IPS DF 4.7 (cell line): ENCODE results near the gene TBC1D14.

ENCODE experiments used
- DNase-seq: peaks from one replicate; pipeline ENCODE4 v3.0.0-alpha.2; 2013; ENCODE audit warnings: low spot score; ENCODE audit errors: extremely low read depth

TBC1D14 gene, protein sequence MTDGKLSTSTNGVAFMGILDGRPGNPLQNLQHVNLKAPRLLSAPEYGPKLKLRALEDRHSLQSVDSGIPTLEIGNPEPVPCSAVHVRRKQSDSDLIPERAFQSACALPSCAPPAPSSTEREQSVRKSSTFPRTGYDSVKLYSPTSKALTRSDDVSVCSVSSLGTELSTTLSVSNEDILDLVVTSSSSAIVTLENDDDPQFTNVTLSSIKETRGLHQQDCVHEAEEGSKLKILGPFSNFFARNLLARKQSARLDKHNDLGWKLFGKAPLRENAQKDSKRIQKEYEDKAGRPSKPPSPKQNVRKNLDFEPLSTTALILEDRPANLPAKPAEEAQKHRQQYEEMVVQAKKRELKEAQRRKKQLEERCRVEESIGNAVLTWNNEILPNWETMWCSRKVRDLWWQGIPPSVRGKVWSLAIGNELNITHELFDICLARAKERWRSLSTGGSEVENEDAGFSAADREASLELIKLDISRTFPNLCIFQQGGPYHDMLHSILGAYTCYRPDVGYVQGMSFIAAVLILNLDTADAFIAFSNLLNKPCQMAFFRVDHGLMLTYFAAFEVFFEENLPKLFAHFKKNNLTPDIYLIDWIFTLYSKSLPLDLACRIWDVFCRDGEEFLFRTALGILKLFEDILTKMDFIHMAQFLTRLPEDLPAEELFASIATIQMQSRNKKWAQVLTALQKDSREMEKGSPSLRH

DNA sequence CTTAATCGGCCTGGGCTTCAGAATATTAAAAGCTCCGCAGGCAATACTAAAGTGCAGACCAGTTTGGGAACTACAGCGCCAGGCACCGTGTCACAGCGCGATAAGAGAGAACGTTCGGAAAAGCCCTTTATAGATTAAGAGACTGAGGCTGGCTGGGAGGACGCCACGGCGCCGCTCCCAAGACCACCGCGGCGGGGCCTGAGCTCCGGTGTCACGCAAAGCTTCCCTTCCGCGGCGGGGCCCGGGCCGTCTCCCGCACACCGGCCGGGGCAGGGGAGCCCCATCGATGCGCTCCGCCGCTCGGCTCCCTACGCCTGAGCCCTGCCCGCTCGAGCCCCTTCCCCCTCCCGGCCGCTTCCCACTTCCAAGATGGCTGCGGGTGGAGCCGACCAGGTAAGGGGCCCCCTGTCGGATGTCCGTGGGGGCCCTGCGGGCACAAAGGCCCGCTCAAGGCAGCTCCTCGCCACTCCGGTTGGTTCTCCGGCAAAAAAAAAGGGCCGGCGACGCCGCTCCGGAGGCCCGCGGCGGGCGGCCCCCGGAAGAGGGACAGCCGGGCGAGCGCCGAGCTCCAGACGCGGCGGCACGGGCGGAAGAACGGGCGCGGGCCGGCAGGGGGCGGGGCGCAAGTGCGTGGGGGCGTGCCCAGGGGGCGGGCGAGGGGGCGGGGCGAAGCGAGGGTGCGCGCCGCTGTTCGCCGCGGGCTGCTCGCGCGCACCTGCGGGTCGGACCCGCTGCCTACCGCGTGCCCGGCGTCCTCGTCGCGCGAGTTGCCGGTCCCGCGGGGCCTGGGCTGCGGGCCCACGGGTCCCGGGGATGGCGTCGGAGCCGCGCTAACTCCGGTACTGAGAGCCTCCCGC lies at the start of gene TBC1D14:
Gene TBC1D14, plus strand, starts transcription at position 714 of the 857 bp plus-strand sequence. CDS start 13,564 bp downstream, outside the sequence.
- DNase-seq, result no peak

DNA sequence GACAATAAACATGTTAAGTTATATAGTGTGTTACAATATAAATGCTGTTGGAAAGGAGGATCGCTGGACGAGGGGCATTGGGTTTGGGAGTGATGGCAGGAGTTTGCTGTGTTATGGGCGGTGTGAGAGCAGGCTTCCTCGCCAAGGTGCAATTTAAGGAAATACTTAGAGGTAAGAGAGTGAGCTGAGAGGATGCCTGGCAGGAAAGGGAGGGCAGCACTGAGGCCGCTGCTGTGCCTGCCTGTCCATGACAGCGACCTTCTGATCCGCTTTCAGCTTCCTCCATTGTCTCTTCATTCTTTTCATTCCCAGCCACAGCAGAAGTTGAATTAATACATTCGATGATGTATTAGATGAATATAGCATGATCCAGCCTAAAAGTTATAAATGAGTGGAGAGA lies 41.2 kb upstream of the TBC1D14 start:
- no peak for DNase-seq

DNA sequence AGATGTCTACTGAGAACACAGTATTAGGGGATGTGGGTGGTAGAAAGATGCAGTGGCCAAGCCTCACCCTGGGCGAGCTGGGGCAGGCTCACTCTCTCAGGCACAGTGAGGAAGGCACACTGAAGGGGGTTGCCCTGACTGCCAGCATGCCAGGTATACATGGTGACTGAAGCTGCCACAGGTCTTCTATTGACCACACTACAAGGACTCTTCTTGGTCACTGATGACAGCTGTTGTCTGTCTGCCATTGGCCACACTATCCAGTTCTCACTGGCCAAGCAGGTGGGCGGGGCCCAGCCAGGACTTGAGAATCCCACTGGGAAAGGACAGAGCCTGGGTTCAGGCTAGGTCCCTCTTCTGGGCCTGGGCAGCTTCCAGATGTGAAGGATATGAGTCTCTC lies 39.7 kb upstream of the TBC1D14 start:
- DNase-seq, result no peak

DNA sequence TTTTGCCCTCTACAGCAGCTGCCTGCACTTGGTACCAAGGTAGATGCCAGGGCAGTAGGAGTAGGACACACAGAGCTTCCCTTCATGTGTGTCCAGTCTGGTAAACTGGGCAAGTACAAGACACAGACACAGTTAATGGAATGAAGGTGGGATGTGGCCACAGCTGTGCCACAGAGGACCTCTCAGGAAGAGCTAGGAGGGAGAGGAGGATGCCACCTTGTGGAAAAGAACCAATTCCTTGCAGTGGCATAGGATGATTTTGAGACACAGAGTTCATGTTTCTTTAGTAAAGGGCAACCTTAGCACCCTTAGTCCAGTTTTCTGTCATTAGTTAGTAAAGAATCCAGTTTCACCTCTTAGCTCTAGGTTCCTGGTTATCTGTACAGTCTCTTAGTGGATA lies 36.3 kb upstream of the TBC1D14 start:
- no peak for DNase-seq

DNA sequence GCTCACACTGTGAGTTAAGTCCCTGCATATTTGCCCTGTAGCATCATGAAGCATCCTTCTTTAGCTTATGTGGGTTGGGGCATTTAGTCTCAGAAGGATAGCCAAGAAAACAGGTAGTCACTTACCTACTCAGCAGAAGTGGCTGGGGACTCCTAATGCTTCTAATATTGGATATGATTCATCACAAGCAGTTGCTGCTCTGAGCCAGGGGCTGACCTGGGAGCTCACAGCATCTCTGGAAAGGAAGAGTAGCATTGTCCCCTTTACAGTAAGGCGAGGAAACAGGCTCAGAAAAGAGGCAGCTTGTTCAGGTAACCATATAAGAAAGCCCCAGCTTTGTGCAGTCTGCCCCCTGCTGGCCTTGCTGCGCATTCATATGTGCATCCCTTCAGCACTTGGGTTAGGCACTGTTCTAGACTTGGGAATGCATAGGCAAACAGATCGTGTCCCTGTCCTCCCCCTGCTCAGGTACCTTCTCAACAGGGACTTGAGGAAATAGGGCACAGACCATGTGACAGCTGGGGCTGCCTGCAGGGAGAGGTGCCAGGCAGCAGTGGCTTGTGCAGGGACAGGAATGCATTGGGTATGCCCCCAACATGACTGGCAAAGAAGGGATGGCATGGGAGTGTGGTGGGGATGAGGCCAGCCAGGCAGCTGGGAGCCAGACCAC lies 35.7 kb upstream of the TBC1D14 start:
- DNase-seq, result peak; percentile 38

DNA sequence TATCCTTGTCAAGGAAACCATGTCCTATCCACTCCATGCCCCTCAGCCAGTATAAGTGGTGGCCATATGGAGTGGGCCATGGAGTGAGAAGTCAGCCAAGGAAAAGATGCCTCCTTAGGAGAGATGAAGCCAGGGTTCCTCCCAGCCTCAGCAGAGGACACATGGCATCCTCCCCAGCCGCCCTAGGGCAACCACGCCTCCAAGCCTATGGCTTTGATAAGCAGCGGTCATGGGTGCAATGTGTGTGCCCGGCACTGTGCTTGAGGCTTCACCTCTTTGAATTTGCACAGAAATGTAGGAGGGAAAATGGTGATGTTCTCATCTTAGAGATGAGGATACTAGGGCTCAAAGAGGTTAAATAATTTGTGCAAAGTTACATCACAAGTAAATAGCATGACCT lies 34.6 kb upstream of the TBC1D14 start:
- DNase-seq, result no peak

DNA sequence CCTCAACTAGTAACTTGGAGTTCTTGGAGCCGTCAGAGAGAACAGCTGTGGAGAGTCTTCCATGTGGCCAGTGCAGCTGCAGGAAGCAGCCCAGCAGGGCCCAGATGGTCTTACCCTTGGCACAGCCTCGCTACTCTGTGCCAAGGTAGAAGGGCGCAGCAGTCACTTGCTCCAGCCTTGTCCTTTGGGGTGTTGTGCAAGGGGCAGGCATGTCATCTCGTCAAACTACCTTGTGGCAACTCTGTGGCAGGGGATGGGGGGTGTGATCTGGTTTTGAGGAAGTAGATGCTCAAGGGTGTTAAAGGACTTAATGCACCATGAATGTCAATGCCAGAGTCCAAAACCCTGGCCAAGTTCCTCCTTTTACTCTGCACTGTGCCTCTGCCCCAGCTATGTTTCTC lies 34.2 kb upstream of the TBC1D14 start:
- no peak for DNase-seq

DNA sequence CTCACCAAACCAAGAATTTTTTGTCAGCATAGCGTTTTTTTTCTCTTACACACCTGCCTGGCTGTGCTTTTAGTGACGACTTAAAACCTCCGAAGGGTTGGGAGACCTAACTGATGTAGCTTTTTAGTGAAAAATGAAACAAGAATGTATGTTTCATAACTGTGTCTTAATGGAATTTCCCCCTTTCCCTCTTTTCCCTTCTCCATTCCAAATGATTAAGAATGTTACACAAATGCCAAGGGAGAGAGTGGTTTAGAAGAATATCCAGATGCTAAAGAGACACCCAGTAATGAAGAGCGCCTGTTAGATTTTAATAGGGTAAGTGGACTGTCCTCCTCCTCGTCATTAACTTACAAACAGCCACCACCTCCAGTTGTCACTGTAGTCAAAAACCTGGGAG lies 33.2 kb upstream of the TBC1D14 start:
- no peak for DNase-seq

DNA sequence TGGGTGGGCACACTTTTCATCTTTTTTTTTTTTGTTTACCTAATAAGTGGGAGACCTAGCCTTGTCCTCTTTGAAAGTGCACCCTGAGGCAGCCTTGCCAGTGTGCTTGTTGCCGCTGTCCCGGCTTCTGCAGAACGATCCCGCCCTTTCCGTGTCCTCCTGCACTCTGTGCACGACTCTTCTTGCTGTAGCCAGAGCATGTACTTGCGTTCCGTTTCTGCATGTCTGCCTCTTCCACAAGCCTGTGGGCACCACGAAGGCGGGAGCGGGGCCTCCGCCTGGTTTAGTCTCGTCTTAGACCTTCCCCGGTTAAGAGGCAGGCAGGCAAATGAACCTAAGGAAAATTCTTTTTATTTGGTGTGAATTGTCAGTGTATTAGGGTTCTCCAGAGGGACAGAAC lies 32.6 kb upstream of the TBC1D14 start:
- DNase-seq, result no peak

DNA sequence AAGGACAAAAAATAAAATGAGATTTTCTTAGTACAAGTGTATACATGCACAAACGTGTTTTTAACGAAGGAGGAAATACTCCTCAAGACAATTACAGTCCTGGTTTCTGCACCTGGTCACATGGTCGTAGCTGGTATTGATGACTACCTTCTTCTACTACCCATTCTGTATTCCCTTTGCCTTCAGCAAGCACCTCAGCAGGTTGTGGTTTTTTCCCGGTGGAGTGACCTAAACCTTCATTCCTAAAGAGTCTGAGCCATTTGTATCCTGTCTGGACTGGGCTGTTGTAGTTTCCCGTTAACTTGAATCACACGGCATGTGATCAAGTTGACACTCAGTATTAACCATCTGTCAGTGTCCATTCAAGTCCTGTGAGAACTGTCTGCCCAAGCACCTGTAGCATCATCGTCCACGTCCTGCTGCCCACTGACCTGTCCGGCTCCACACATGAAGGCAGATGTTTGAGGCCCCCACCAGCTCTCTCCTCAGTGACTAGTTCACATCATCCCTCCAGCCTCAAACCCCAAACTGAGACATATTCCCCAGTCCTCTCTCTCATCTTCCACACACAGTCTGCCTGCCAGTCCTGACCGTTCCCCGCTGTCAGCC lies 31.1 kb upstream of the TBC1D14 start:
- no peak for DNase-seq

DNA sequence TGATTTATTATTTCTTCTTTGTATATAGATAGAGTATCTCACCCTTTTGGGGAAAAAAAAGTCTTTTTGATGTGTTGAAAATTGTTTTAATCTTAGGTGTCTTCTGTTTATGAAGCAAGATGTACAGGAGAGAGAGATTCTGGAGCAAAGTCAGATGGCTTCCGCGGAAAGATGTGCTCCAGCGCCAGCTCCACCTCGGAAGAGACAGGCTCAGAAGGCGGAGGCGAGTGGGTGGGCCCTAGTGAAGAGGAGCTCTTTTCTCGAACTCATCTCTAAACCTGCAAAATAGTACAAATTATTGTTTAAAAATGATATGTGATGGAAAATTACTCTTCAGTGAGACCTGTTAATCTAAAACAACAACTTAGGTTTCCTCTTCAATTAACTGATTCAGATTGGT lies 28.9 kb upstream of the TBC1D14 start:
- no peak for DNase-seq

DNA sequence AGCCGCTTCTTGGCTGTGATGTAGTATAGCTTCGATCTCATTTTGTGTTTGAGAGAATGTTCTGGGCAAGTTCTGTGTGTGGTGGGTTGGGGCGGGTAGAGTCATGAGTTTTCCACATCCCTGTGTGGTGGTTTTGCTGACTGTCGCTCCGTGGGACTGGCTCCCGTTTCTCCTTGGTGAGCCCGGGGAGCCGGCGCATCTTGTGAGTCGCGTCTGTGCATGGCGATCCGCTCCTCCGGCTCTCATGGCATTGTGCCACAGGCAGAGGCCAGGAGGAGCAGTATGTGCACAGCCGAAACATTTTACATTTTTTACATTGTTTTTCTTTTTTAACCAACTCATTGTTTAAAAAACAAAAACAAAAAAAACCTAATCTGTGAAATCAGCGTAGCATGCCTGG lies 27.7 kb upstream of the TBC1D14 start:
- no peak for DNase-seq

DNA sequence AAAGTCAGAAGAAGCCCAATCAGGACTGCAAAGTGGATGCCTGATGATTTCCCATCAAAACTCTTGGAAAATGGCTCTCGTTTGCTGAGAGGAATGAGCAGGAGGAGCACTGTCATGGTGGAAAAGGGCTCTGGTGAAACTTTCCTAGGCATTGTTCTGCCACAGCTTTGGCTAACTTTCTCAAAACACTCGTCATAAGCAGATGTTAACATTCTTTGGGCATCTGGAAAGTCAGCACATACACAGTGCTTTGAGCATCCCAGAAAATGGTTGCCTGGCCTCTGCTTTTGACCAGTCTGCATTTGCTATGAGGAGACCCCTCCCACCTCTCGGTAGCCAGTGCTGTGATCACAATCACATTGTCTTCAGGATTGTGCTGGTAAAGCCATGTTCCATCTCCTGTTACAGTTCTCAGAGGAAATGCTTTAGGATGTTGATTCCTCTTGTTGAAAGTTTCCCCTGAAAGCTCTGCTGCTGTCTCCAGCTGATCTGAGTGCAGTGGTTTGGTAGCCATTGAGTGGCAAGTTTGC lies 25.2 kb upstream of the TBC1D14 start:
- no peak for DNase-seq

DNA sequence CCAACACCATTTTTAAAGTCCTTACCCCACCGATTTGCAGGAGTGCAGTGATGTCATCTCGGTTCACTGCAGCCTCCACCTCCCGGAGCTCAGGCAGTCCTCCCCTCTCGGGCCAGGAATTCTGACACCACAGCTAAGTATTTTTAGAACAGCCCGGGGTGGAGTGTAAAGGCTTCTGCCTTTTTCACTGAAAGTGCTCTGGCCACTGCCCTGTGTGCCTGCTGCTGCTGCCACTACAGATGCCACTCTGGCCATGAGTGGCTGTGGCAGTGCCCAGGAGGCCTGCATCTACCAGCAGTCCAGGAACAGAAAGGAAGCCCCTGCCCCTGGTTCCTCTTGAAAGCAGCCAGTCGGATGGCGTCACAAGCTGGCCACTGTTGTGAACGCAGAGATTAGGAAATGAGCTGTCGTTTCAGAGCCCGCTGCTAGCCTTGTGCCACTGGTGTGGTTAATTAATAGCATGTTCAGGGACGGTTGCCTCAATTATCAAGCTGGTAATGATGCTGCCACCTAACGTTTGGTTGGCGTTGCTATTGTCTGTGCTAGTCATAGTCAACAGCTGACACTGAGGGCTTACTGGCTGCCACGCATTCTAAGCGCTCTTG lies 23.6 kb upstream of the TBC1D14 start:
- DNase-seq, result no peak

DNA sequence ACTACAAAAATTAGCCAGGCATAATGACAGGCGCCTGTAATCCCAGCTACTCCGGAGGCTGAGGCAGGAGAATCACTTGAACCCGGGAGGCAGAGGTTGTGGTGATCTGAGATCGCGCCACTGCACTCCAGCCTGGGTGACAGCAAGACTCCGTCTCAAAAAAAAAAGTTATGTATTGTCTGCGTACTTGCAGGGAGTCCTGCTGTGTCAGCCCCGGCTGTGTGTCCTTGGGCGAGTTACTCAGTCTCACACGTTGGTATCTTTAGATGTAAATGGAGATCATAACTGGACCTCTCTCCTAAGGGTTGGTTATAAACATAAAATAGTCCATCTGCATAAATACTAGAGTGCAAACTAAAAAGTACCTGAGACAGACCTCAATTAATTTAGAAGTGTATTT lies 22.7 kb upstream of the TBC1D14 start:
- no peak for DNase-seq

DNA sequence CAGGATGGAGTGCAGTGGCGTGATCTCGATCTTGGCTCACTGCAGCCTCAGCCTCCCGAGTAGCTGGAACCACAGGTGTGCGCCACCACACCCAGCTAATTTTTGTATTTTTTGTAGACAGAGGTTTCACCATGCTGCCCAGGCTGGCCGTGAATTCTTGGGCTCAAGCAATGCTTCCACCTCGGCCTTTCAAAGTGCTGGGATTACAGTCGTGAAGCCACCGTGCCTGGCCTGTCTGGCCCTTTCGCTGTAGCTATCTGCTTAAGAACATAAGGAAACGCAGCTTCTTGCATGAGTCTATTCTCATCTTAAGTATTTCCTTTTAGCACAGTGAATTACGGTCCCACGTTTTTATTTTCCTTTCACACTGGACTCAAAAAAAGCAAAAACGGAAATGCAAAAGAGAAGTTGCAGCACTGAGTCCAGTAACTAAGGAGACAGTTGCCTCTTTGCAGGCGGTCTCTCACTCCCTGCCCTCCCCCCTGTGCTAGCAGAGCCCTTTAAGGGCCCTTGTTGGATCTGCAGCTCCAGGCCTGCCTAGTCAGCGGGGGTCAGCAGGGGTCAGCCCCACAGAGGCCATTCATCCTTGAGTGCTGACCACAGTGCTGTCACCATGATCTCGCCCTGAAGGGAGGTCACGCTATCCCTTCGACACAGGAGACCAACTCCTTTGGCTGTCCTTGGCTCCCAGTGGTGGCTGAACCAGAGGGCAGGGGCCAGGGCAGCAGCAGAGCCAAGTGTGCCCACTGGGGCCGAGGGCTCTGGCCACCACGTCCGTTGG lies 21.8 kb upstream of the TBC1D14 start:
- DNase-seq, result no peak

DNA sequence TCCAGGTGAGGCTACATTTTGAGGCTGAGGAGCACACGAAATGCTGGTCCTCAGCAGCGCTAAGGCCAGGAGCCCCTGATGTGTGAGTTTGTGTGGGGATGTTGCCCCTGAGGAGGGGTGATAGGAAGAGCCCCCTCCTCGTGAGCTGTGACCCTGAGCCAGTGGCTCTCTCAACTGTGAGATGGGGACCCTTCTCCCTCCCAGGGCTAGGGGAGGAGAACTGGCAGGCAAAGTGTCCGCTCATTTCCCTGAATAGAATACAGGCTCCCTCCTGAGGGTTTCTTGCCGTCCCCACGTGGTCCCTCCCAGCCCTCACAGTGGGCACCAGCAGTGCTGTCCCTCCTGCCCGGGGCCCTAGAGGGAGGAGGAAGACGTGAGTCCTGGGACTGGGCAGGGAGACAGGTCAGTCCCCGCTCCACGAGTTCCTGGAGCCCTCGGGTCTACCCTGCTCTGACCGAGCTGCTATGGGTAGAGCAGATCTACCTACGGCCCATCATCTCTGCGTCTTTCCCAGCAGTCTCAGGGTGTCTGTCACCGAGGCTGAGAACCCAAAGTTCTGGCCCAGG lies 21.0 kb upstream of the TBC1D14 start:
- DNase-seq, result no peak

DNA sequence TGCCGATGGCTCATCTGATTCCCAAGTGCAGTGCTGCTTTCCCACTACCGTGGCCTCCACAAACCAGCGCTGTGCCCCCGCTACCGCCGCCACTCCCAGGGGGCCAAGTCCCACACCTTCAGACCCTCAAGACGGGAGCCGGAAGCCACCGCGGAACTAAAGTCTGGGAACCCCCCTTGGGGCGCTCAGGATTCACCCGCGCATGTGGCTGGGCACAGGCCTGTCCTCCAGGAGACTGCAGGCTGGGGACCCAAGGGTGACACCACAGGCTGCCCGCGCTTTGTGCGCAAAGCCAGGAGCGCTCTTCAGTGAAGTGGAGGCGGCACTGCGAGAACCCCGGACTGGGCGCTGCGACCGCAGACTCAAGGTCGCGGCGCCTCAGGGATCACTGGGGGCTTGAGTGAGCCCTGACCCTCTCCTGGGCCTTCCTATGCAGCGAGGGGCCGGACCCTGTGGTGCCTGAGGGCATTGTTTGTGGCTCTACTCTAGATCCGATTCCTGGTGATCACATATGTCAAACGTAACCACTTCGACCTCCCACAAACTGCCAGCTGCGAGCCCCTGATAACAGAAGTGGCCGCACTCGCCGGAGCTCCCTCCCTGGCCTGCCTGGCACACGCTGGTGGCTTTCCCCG lies 20.4 kb upstream of the TBC1D14 start:
- DNase-seq, result no peak
